Prostate gland (tissue), 2 donors: Measurements from ENCODE around the gene RAB40A.

Source experiments
- CTCF ChIP-seq, 4 experiments: fragments of 200-600 bp in 2 of 4; fragments of 450-650 bp in 2 of 4; sonication (generic) in 2 of 4; IDR thresholded peaks; 1 replicate in 3 of 4; 2 replicates in 1 of 4; pipeline ENCODE4 v1.5.1; 2016 to 2019; ENCODE audit warnings: antibody characterized with exemption in 4 of 4, mild to moderate bottlenecking in 2 of 4, moderate library complexity in 2 of 4
- POLR2A ChIP-seq: fragments of 450-650 bp; IDR thresholded peaks from one replicate; pipeline ENCODE4 v1.6.1; 2016; ENCODE audit warnings: antibody characterized with exemption, mild to moderate bottlenecking
- POLR2AphosphoS5 ChIP-seq: sonication (generic); formaldehyde crosslinking; IDR thresholded peaks from one replicate; pipeline ENCODE4 v1.6.1; 2017; ENCODE audit warnings: antibody characterized with exemption

GRCh38 chrX:103498786-103499185 is 20.5 kb downstream of the RAB40A start:
- TF ChIP-seq CTCF (IDR thresholded peaks at IDR 0.05) (no peak), POLR2A (no peak), POLR2AphosphoS5 (no peak)
